Lung (tissue), 12 donors: Measurements from ENCODE around the gene ABHD4. TPM values are rescaled to one million over a fixed set of nuclear protein-coding genes. Genes with fewer than 3 reads are reported as not detected.

Experiments
- ATAC-seq: fragments of 200-7000 bp; cut with Tn5 transposase; one replicate; pipeline ENCODE4 v1.9.1; 2020; ENCODE audit warnings: moderate number of reproducible peaks; ENCODE audit not compliant: insufficient read depth, low FRiP score
- DNase-seq, 3 donors: peaks; one replicate each; pipeline ENCODE4 v3.0.0-alpha.2; 2013 to 2017
- H3K27ac ChIP-seq, 2 donors: one replicate each; pipeline ENCODE4 v1.5.1; 2013; ENCODE audit warnings: mild to moderate bottlenecking in 2 of 2, moderate library complexity in 2 of 2, control low read depth in 1 of 2, inconsistent platforms in 1 of 2, low read depth in 1 of 2, low read length in 1 of 2
- H3K27me3 ChIP-seq, 3 donors: one replicate each; pipeline ENCODE4 v1.5.1; 2013; ENCODE audit warnings: low read length in 2 of 3; ENCODE audit not compliant: control insufficient read depth in 3 of 3, insufficient read depth in 3 of 3
- H3K36me3 ChIP-seq, 4 donors: one replicate each; pipeline ENCODE4 v1.5.1; 2013; ENCODE audit warnings: low read length in 4 of 4, mild to moderate bottlenecking in 1 of 4, moderate library complexity in 1 of 4; ENCODE audit not compliant: control insufficient read depth in 4 of 4, insufficient read depth in 4 of 4
- H3K4me1 ChIP-seq, 5 donors: one replicate each; pipeline ENCODE4 v1.5.1; 2013; ENCODE audit warnings: low read length in 5 of 5, mild to moderate bottlenecking in 2 of 5, moderate library complexity in 1 of 5; ENCODE audit not compliant: control insufficient read depth in 5 of 5, insufficient read depth in 5 of 5
- H3K4me3 ChIP-seq: one replicate; pipeline ENCODE4 v1.5.1; 2013; ENCODE audit warnings: mild to moderate bottlenecking, control low read depth, moderate library complexity
- H3K9ac ChIP-seq, 2 donors: one replicate each; pipeline ENCODE4 v1.5.1; 2013; ENCODE audit warnings: low read length in 2 of 2, control low read depth in 1 of 2; ENCODE audit not compliant: insufficient read depth in 1 of 2
- H3K9me3 ChIP-seq, 4 donors: one replicate each; pipeline ENCODE4 v1.5.1; 2013; ENCODE audit warnings: low read length in 3 of 4, mild to moderate bottlenecking in 1 of 4, moderate library complexity in 1 of 4; ENCODE audit not compliant: control insufficient read depth in 4 of 4, insufficient read depth in 3 of 4
- CTCF ChIP-seq: IDR thresholded peaks from 2 replicates; pipeline ENCODE4 v1.5.1; 2012; ENCODE audit warnings: mild to moderate bottlenecking; ENCODE audit errors: control extremely low read depth, extremely low read depth
- WGBS, 2 donors: extraction: QIAGEN DNeasy Blood & Tissue Kit; methylation state at CpG; one replicate each; pipeline ENCODE4 v1.1.7; 2013; 5-methylcytosine and 5-hydroxymethylcytosine counted together
- polyA plus RNA-seq, 2 donors: library from polyadenylated mRNA; stranded (reverse); fragments of 200-250 nt; gene quantifications; one replicate each; pipeline ENCODE4 v1.2.1, GENCODE V29; 2013
- total RNA-seq, 2 donors: library from RNA; depleted of rRNA in 1 of 2; stranded (reverse); fragments of >200 nt in 1 of 2; gene quantifications; one replicate each; pipeline ENCODE4 v1.2.1, GENCODE V29; 2014 to 2021
- donor health status: control.
- donor health status: control.
- donor health status: Bipolar disorder and iron deficiency.
- donor health status: healthy.
- donor health status: DM: yes; HTN: yes; CAD: no.

Gene ABHD4
- total and polyA plus RNA-seq, 4 donors = 14.9 to 34.0 (median 23.9) TPM

- peak in 1 of 3 donors; percentile 11 for DNase-seq
- ATAC-seq = no peak
- Histone ChIP-seq H3K9me3 (no peaks in the 10 kb centered on the region), H3K4me1 (peaks cover 4 to 13% (median 7%) of the 10 kb centered on the region in 5 donors), H3K36me3 (peaks cover 4 to 14% (median 9%) of the 10 kb centered on the region in 4 donors), H3K9ac (no peak overlapping the region), H3K27me3 (peaks cover 0 to 5% (median 4%) of the 10 kb centered on the region in 3 donors), H3K27ac (no peak overlapping the region), H3K4me3 (no peak overlapping the region)
- WGBS, 2 donors = 81 to 93% methylated on average over 6 of the region's 6 CpGs
- TF ChIP-seq CTCF = no peak
These were observed 835 bp upstream of the ABHD4 start for GRCh38 chr14:22597265-22597664.

GRCh38 chr14:22597771-22598098 lies 365 bp upstream of the ABHD4 start:
- DNase-seq (no peak), ATAC-seq (no peak)
- peaks cover 4 to 13% (median 7%) of the 10 kb centered on the region in 5 donors for H3K4me1 ChIP-seq
- H3K9me3 ChIP-seq = no peaks in the 10 kb centered on the region
- 7 to 10% methylated on average over 9 of the region's 9 CpGs for WGBS, 2 donors
- H3K27me3 ChIP-seq = peaks cover 0 to 4% (median 2%) of the 10 kb centered on the region in 3 donors
- TF ChIP-seq CTCF = no peak
- peak overlapping the region; percentile 73 to 87 for H3K27ac ChIP-seq
- H3K36me3 ChIP-seq = peaks cover 6 to 18% (median 12%) of the 10 kb centered on the region in 4 donors
- H3K4me3 ChIP-seq = peak overlapping the region; percentile 57
- peak overlapping the region; percentile 41 to 84 for H3K9ac ChIP-seq

- H3K27ac ChIP-seq = peak overlapping the region; percentile 73 to 87
- peaks cover 13 to 24% (median 18%) of the 10 kb centered on the region in 4 donors for H3K36me3 ChIP-seq
- no peak for TF ChIP-seq CTCF
- peak overlapping the region; percentile 57 for H3K4me3 ChIP-seq
- H3K9ac ChIP-seq = peak overlapping the region; percentile 78 to 94
- DNase-seq (peak in 2 of 3 donors; percentile 37 to 61), ATAC-seq (peak; percentile 72)
- WGBS, 2 donors = 1% methylated on average over 5 of the region's 5 CpGs
- H3K9me3 ChIP-seq = no peaks in the 10 kb centered on the region
- peaks cover 4 to 13% (median 7%) of the 10 kb centered on the region in 5 donors for H3K4me1 ChIP-seq
- H3K27me3 ChIP-seq = peaks cover 0 to 3% (median 0%) of the 10 kb centered on the region in 3 donors
These were observed 770 bp downstream of the ABHD4 start for GRCh38 chr14:22598896-22599244.

- Histone ChIP-seq H3K27me3 (no peaks in the 10 kb centered on the region), H3K4me1 (peaks cover 4 to 13% (median 7%) of the 10 kb centered on the region in 5 donors), H3K27ac (peak overlapping the region; percentile 72 to 73), H3K9me3 (no peaks in the 10 kb centered on the region), H3K9ac (no peak overlapping the region), H3K36me3 (peaks cover 14 to 26% (median 18%) of the 10 kb centered on the region in 4 donors), H3K4me3 (peak overlapping the region; percentile 10)
- no peak for ATAC-seq
- no peak for TF ChIP-seq CTCF
- no peak for DNase-seq
- WGBS, 2 donors = 81 to 89% methylated on average over 3 of the region's 3 CpGs
These were observed 1.2 kb downstream of the ABHD4 start for GRCh38 chr14:22599349-22599748.
